ENCODE data around the gene HK2. TPM values are rescaled to one million over a fixed set of nuclear protein-coding genes. Genes with fewer than 3 reads are reported as not detected.
"Not testable (repeated sequence)": the region's sequence is repeated elsewhere in the genome, so short reads cannot be mapped to it uniquely, and the experiment has no call there.

The HK2 gene
- polyA plus RNA-seq, 2 donors: 11.8 to 18.0 TPM

DNA sequence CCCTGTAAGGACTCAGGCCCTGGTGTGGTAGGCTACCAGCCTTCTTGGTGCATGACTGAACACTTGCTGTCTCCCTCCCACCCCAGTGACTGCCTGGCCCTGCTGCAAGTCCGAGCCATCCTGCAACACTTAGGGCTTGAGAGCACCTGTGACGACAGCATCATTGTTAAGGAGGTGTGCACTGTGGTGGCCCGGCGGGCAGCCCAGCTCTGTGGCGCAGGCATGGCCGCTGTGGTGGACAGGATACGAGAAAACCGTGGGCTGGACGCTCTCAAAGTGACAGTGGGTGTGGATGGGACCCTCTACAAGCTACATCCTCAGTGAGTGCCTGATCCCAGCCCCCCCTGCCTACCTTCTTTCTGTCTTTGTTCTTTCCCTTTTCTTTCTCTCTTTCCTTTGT lies 55.2 kb downstream of the HK2 start:
- Histone ChIP-seq H3K27ac (ENCODE audit: low read depth in 2 of 2, low read length in 1 of 2) (no peak overlapping the region), H3K4me1 (ENCODE audit: control insufficient read depth in 2 of 2, insufficient read depth in 2 of 2, low read length in 1 of 2) (peaks cover 0 to 2% of the 10 kb centered on the region in 2 donors), H3K4me3 (ENCODE audit: low read depth in 1 of 2, low read length in 2 of 2) (no peak overlapping the region), H3K36me3 (ENCODE audit: control insufficient read depth in 2 of 2, insufficient read depth in 2 of 2, low read length in 1 of 2) (peaks cover 15 to 23% of the 10 kb centered on the region in 2 donors), H3K9me3 (ENCODE audit: control insufficient read depth in 2 of 2, insufficient read depth in 1 of 2, low read depth in 1 of 2, low read length in 1 of 2) (no peaks in the 10 kb centered on the region), H3K27me3 (ENCODE audit: control insufficient read depth in 1 of 2, insufficient read depth in 2 of 2, low read length in 2 of 2) (no peaks in the 10 kb centered on the region)
- WGBS, 2 donors: 96 to 98% methylated on average over 9 of the region's 9 CpGs

GRCh38 chr2:74890711-74891110 lies 56.8 kb downstream of the HK2 start:
- Histone ChIP-seq H3K4me3 (ENCODE audit: low read depth in 1 of 2, low read length in 2 of 2) (no peak overlapping the region), H3K36me3 (ENCODE audit: control insufficient read depth in 2 of 2, insufficient read depth in 2 of 2, low read length in 1 of 2) (peaks cover 6 to 12% of the 10 kb centered on the region in 2 donors), H3K27me3 (ENCODE audit: control insufficient read depth in 1 of 2, insufficient read depth in 2 of 2, low read length in 2 of 2) (no peaks in the 10 kb centered on the region), H3K27ac (ENCODE audit: low read depth in 2 of 2, low read length in 1 of 2) (no peak overlapping the region), H3K9me3 (ENCODE audit: control insufficient read depth in 2 of 2, insufficient read depth in 1 of 2, low read depth in 1 of 2, low read length in 1 of 2) (no peaks in the 10 kb centered on the region), H3K4me1 (ENCODE audit: control insufficient read depth in 2 of 2, insufficient read depth in 2 of 2, low read length in 1 of 2) (peaks cover 0 to 2% of the 10 kb centered on the region in 2 donors)
- 90 to 93% methylated on average over 8 of the region's 8 CpGs for WGBS, 2 donors

DNA sequence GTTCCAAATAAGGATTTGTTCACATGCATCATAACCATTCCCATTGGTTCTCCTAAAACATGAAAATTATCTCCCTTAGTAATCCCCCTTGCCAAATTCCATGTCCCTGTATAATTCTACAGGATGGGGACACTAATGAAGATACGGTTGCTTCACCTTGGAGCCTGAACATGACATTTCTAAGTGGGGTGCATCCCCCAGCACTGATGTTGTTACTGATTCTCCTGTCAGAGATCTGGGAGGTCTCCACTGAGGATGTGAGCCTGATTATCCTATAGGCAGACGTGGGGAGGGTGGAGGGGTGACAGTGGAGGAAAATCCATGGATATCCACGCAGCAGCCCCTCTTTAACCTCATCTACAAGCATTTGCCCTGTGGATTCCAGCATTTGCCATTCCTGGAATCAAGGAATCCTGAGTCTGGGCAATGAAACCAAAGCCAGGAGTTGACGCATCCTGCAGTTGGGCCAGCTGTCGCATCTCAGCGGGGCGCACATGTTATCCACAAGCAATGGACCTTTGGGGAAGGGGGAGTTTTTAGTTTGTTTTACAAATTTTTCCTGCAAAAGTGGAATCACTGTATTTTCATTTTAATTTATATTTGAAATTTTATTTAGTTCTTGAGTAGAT lies 57.3 kb downstream of the HK2 start:
- Histone ChIP-seq H3K27ac (ENCODE audit: low read depth in 2 of 2, low read length in 1 of 2) (no peak overlapping the region), H3K27me3 (ENCODE audit: control insufficient read depth in 1 of 2, insufficient read depth in 2 of 2, low read length in 2 of 2) (no peaks in the 10 kb centered on the region), H3K4me3 (ENCODE audit: low read depth in 1 of 2, low read length in 2 of 2) (no peak overlapping the region), H3K36me3 (ENCODE audit: control insufficient read depth in 2 of 2, insufficient read depth in 2 of 2, low read length in 1 of 2) (peaks cover 6 to 10% of the 10 kb centered on the region in 2 donors), H3K9me3 (ENCODE audit: control insufficient read depth in 2 of 2, insufficient read depth in 1 of 2, low read depth in 1 of 2, low read length in 1 of 2) (no peaks in the 10 kb centered on the region), H3K4me1 (ENCODE audit: control insufficient read depth in 2 of 2, insufficient read depth in 2 of 2, low read length in 1 of 2) (peaks cover 0 to 2% of the 10 kb centered on the region in 2 donors)
- WGBS, 2 donors: 84 to 86% methylated on average over 7 of the region's 7 CpGs

DNA sequence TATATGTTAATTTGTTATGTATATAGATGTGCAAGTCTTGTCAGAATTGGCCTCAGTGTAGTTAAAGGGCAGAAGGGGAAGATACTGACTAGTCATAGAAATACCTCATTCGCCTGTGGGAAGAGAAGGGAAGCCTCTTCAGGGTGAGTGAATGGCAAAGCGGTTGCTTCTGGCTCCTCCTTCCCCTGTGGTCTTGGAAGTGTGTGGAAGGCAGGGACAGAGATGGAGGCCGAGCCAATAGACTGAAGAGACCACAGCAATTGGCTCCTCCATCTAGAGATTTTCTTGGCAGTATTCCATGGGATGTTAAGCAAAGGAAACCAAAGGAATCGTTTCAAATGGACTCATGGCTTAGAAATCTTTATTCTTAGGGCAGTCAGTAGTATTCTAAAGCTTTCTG lies 57.9 kb downstream of the HK2 start:
- WGBS, 2 donors: 77% methylated on average over 4 of the region's 4 CpGs
- not testable (repeated sequence) for H3K4me3 ChIP-seq (ENCODE audit: low read depth in 1 of 2, low read length in 2 of 2); H3K27ac ChIP-seq (ENCODE audit: low read depth in 2 of 2, low read length in 1 of 2); H3K36me3 ChIP-seq (ENCODE audit: control insufficient read depth in 2 of 2, insufficient read depth in 2 of 2, low read length in 1 of 2); H3K9me3 ChIP-seq (ENCODE audit: control insufficient read depth in 2 of 2, insufficient read depth in 1 of 2, low read depth in 1 of 2, low read length in 1 of 2); H3K4me1 ChIP-seq (ENCODE audit: control insufficient read depth in 2 of 2, insufficient read depth in 2 of 2, low read length in 1 of 2); H3K27me3 ChIP-seq (ENCODE audit: control insufficient read depth in 1 of 2, insufficient read depth in 2 of 2, low read length in 2 of 2)

DNA sequence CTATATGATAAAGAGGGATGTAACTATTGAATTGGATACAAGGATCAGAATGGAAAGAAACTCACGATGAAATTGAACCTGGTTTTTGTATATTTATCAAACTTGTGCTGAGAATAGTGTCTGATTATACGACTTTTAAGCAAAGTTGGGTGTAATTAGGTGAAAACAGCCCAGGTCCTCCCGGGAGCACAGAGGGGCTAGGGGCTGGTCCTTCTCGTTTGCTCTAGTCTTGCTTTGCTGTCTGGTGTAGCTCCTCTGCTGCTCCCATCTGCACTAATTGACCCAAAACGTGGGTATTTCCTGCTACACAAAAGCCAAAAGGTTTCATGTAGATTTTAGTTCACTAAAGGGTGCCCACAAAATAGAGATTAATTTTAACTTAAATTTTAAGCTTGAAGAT lies 58.7 kb downstream of the HK2 start:
- Histone ChIP-seq H3K27me3 (ENCODE audit: control insufficient read depth in 1 of 2, insufficient read depth in 2 of 2, low read length in 2 of 2) (no peaks in the 10 kb centered on the region), H3K36me3 (ENCODE audit: control insufficient read depth in 2 of 2, insufficient read depth in 2 of 2, low read length in 1 of 2) (peaks cover 5 to 6% of the 10 kb centered on the region in 2 donors), H3K4me3 (ENCODE audit: low read depth in 1 of 2, low read length in 2 of 2) (no peak overlapping the region), H3K27ac (ENCODE audit: low read depth in 2 of 2, low read length in 1 of 2) (no peak overlapping the region), H3K4me1 (ENCODE audit: control insufficient read depth in 2 of 2, insufficient read depth in 2 of 2, low read length in 1 of 2) (peaks cover 0 to under 1% of the 10 kb centered on the region in 2 donors), H3K9me3 (ENCODE audit: control insufficient read depth in 2 of 2, insufficient read depth in 1 of 2, low read depth in 1 of 2, low read length in 1 of 2) (no peaks in the 10 kb centered on the region)
- WGBS, 2 donors: 89% methylated on average over 5 of the region's 5 CpGs

GRCh38 chr2:74893332-74893731 lies 59.4 kb downstream of the HK2 start:
- Histone ChIP-seq H3K27ac (ENCODE audit: low read depth in 2 of 2, low read length in 1 of 2) (peak overlapping the region in 1 of 2 donors; percentile 55), H3K4me1 (ENCODE audit: control insufficient read depth in 2 of 2, insufficient read depth in 2 of 2, low read length in 1 of 2) (no peaks in the 10 kb centered on the region), H3K4me3 (ENCODE audit: low read depth in 1 of 2, low read length in 2 of 2) (no peak overlapping the region), H3K9me3 (ENCODE audit: control insufficient read depth in 2 of 2, insufficient read depth in 1 of 2, low read depth in 1 of 2, low read length in 1 of 2) (no peaks in the 10 kb centered on the region), H3K36me3 (ENCODE audit: control insufficient read depth in 2 of 2, insufficient read depth in 2 of 2, low read length in 1 of 2) (peaks cover 3 to 4% of the 10 kb centered on the region in 2 donors), H3K27me3 (ENCODE audit: control insufficient read depth in 1 of 2, insufficient read depth in 2 of 2, low read length in 2 of 2) (no peaks in the 10 kb centered on the region)
- 58 to 60% methylated on average over 5 of the region's 5 CpGs for WGBS, 2 donors

GRCh38 chr2:74894272-74894981 lies 60.5 kb downstream of the HK2 start:
- no peaks in the 10 kb centered on the region for H3K9me3 ChIP-seq (ENCODE audit: control insufficient read depth in 2 of 2, insufficient read depth in 1 of 2, low read depth in 1 of 2, low read length in 1 of 2)
- no peaks in the 10 kb centered on the region for H3K27me3 ChIP-seq (ENCODE audit: control insufficient read depth in 1 of 2, insufficient read depth in 2 of 2, low read length in 2 of 2)
- no peak overlapping the region for H3K4me3 ChIP-seq (ENCODE audit: low read depth in 1 of 2, low read length in 2 of 2)
- 89 to 96% methylated on average over 6 of the region's 6 CpGs for WGBS, 2 donors
- no peak overlapping the region for H3K27ac ChIP-seq (ENCODE audit: low read depth in 2 of 2, low read length in 1 of 2)
- no peaks in the 10 kb centered on the region for H3K4me1 ChIP-seq (ENCODE audit: control insufficient read depth in 2 of 2, insufficient read depth in 2 of 2, low read length in 1 of 2)
- peaks cover 0 to 3% of the 10 kb centered on the region in 2 donors for H3K36me3 ChIP-seq (ENCODE audit: control insufficient read depth in 2 of 2, insufficient read depth in 2 of 2, low read length in 1 of 2)

GRCh38 chr2:74895001-74895400 lies 61.1 kb downstream of the HK2 start:
- Histone ChIP-seq H3K27me3 (ENCODE audit: control insufficient read depth in 1 of 2, insufficient read depth in 2 of 2, low read length in 2 of 2) (no peaks in the 10 kb centered on the region), H3K4me1 (ENCODE audit: control insufficient read depth in 2 of 2, insufficient read depth in 2 of 2, low read length in 1 of 2) (no peaks in the 10 kb centered on the region), H3K4me3 (ENCODE audit: low read depth in 1 of 2, low read length in 2 of 2) (no peak overlapping the region), H3K36me3 (ENCODE audit: control insufficient read depth in 2 of 2, insufficient read depth in 2 of 2, low read length in 1 of 2) (peaks cover 0 to 3% of the 10 kb centered on the region in 2 donors), H3K9me3 (ENCODE audit: control insufficient read depth in 2 of 2, insufficient read depth in 1 of 2, low read depth in 1 of 2, low read length in 1 of 2) (no peaks in the 10 kb centered on the region), H3K27ac (ENCODE audit: low read depth in 2 of 2, low read length in 1 of 2) (no peak overlapping the region)
- WGBS, 2 donors: 82 to 86% methylated on average over 2 of the region's 2 CpGs

- Histone ChIP-seq H3K4me3 (ENCODE audit: low read depth in 1 of 2, low read length in 2 of 2) (no peak overlapping the region), H3K9me3 (ENCODE audit: control insufficient read depth in 2 of 2, insufficient read depth in 1 of 2, low read depth in 1 of 2, low read length in 1 of 2) (no peaks in the 10 kb centered on the region), H3K27me3 (ENCODE audit: control insufficient read depth in 1 of 2, insufficient read depth in 2 of 2, low read length in 2 of 2) (no peaks in the 10 kb centered on the region), H3K4me1 (ENCODE audit: control insufficient read depth in 2 of 2, insufficient read depth in 2 of 2, low read length in 1 of 2) (no peaks in the 10 kb centered on the region), H3K27ac (ENCODE audit: low read depth in 2 of 2, low read length in 1 of 2) (no peak overlapping the region), H3K36me3 (ENCODE audit: control insufficient read depth in 2 of 2, insufficient read depth in 2 of 2, low read length in 1 of 2) (peaks cover 0 to 1% of the 10 kb centered on the region in 2 donors)
Measured at GRCh38 chr2:74896232-74896631, 62.3 kb downstream of the HK2 start.

- H3K36me3 ChIP-seq (ENCODE audit: control insufficient read depth in 2 of 2, insufficient read depth in 2 of 2, low read length in 1 of 2); H3K4me3 ChIP-seq (ENCODE audit: low read depth in 1 of 2, low read length in 2 of 2); H3K9me3 ChIP-seq (ENCODE audit: control insufficient read depth in 2 of 2, insufficient read depth in 1 of 2, low read depth in 1 of 2, low read length in 1 of 2); H3K27me3 ChIP-seq (ENCODE audit: control insufficient read depth in 1 of 2, insufficient read depth in 2 of 2, low read length in 2 of 2); H3K27ac ChIP-seq (ENCODE audit: low read depth in 2 of 2, low read length in 1 of 2); H3K4me1 ChIP-seq (ENCODE audit: control insufficient read depth in 2 of 2, insufficient read depth in 2 of 2, low read length in 1 of 2): not testable (repeated sequence)
- WGBS, 2 donors: 85 to 86% methylated on average over 2 of the region's 2 CpGs
Measured at GRCh38 chr2:74900225-74900624, 66.3 kb downstream of the HK2 start.
